Measurements from ENCODE around the gene CPNE5. TPM values are rescaled to one million over a fixed set of nuclear protein-coding genes. Genes with fewer than 3 reads are reported as not detected.

The CPNE5 gene
- total and polyA plus RNA-seq, 9 of the 15 experiments (the other 6 are each of a cell fraction or from before 2014, with no cell fraction given): 0.14 to 1.0 (median 0.46) TPM; not detected in 2

DNA sequence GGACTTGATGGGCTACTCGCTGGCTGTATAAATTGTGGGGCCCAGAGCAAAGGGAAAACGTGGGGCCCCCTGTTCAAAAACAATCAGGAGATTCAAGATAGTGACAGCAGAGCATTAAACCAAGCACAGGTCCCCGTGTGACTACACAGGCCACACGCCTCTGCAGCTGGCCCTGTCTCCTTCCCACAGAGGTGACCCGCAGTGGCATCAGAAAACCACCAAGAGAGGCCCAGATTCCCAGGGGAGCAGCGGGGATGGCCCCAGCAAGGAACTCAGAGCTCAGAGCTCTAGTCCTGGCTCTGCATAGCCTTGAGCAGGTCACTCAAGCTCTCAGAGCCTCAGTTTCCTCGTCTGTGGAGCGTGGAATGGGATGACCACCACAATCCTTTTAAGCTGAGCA, 57.6 kb downstream of the CPNE5 start (continued):
- TF ChIP-seq CHD7 (IDR thresholded peaks at IDR 0.05; ENCODE audit: low read depth, low read length): no peak
- no peak for TF ChIP-seq MTA3 (IDR thresholded peaks at IDR 0.05; ENCODE audit: borderline replicate concordance)
